ENCODE data around the gene HNRNPU. TPM values are rescaled to one million over a fixed set of nuclear protein-coding genes. Genes with fewer than 3 reads are reported as not detected.

Gene HNRNPU
- total RNA-seq, 4 donors from 2014 or later, result 284 to 367 (median 323) TPM

DNA sequence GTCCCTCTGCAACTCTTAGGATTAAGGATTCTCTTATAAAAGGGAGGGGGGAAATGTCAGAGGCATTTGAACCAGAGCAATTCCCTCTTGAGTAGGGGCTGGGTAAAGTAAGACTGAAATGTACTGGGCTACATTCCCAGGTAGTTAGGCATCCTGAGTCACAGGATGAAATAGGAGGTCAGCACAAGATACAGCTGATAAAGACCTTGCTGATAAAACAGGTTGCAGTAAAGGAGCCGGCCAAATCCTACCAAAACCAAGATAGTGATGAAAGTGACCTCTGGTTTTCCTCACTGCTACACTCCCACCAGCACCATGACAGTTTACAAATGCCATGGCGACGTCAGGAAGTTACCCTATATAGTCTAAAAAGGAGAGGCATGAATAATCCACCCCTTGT lies 43.2 kb downstream of the HNRNPU start:
- Histone ChIP-seq H3K4me1 (no peaks in the 10 kb centered on the region), H3K9me3 (no peaks in the 10 kb centered on the region), H3K36me3 (no peaks in the 10 kb centered on the region), H3K27ac (no peak overlapping the region), H3K4me3 (no peak overlapping the region), H3K27me3 (no peaks in the 10 kb centered on the region)
- TF ChIP-seq, protein P1, sequence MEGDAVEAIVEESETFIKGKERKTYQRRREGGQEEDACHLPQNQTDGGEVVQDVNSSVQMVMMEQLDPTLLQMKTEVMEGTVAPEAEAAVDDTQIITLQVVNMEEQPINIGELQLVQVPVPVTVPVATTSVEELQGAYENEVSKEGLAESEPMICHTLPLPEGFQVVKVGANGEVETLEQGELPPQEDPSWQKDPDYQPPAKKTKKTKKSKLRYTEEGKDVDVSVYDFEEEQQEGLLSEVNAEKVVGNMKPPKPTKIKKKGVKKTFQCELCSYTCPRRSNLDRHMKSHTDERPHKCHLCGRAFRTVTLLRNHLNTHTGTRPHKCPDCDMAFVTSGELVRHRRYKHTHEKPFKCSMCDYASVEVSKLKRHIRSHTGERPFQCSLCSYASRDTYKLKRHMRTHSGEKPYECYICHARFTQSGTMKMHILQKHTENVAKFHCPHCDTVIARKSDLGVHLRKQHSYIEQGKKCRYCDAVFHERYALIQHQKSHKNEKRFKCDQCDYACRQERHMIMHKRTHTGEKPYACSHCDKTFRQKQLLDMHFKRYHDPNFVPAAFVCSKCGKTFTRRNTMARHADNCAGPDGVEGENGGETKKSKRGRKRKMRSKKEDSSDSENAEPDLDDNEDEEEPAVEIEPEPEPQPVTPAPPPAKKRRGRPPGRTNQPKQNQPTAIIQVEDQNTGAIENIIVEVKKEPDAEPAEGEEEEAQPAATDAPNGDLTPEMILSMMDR (IDR thresholded peaks at IDR 0.05), result no peak
- TF ChIP-seq EP300 (IDR thresholded peaks at IDR 0.05) (no peak), POLR2A (IDR thresholded peaks at IDR 0.05) (no peak), POLR2AphosphoS5 (IDR thresholded peaks at IDR 0.05) (no peak)
- ATAC-seq, result no peak
- 56 to 66% methylated on average over 2 to 3 of the region's 3 CpGs for WGBS, 2 donors (ENCODE audit: low coverage in 1 of 2)

GRCh38 chr1:244820131-244820530 lies 44.2 kb downstream of the HNRNPU start:
- no peaks in the 10 kb centered on the region for H3K27me3 ChIP-seq
- H3K9me3 ChIP-seq, result no peaks in the 10 kb centered on the region
- no peak for TF ChIP-seq POLR2A (IDR thresholded peaks at IDR 0.05)
- no peak for TF ChIP-seq EP300 (IDR thresholded peaks at IDR 0.05)
- TF ChIP-seq, protein P1 (IDR thresholded peaks at IDR 0.05), result no peak
- no peak for TF ChIP-seq POLR2AphosphoS5 (IDR thresholded peaks at IDR 0.05)
- no peaks in the 10 kb centered on the region for H3K4me1 ChIP-seq
- H3K4me3 ChIP-seq, result no peak overlapping the region
- no peak overlapping the region for H3K27ac ChIP-seq
- WGBS, 2 donors (ENCODE audit: low coverage in 1 of 2), result 80 to 100% methylated on average over 1 to 2 of the region's 2 CpGs
- no peaks in the 10 kb centered on the region for H3K36me3 ChIP-seq
- no peak for ATAC-seq

DNA sequence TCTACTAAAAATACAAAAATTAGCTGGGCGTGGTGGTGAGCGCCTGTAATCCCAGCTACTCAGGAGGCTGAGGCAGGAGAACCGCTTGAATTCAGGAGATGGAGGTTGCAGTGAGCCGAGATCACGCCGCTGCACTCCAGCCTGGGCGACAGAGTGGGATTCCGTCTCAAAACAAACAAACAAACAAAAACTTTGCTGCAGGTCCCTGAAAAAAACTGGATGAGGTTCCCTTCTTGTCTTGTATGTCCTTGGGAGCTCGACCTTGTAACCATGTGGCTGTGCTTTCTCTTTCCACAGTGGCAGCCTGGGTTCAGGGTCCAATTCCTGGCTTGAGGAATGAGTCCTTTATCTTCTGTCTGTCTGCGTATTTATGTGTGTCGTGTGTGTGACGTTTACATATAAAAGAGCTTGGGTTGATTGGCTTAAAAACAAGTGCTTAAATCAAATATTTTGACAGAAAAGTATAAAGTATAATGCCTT lies 46.9 kb downstream of the HNRNPU start:
- Histone ChIP-seq H3K9me3 (no peaks in the 10 kb centered on the region), H3K36me3 (no peaks in the 10 kb centered on the region), H3K4me1 (no peaks in the 10 kb centered on the region), H3K27me3 (peaks cover 6% of the 10 kb centered on the region), H3K4me3 (no peak overlapping the region), H3K27ac (no peak overlapping the region)
- no peak for ATAC-seq
- WGBS, 2 donors (ENCODE audit: low coverage in 1 of 2), result 61 to 76% methylated on average over 4 to 11 of the region's 12 CpGs
- no peak for TF ChIP-seq POLR2A (IDR thresholded peaks at IDR 0.05)
- no peak for TF ChIP-seq EP300 (IDR thresholded peaks at IDR 0.05)
- TF ChIP-seq, protein P1 (IDR thresholded peaks at IDR 0.05), result no peak
- TF ChIP-seq POLR2AphosphoS5 (IDR thresholded peaks at IDR 0.05), result no peak

GRCh38 chr1:244815600-244816099 lies 48.7 kb downstream of the HNRNPU start:
- Histone ChIP-seq H3K4me1 (no peaks in the 10 kb centered on the region), H3K4me3 (peak overlapping the region in 1 of 2 donors; percentile 24), H3K9me3 (no peaks in the 10 kb centered on the region), H3K27ac (no peak overlapping the region), H3K27me3 (peaks cover 16% of the 10 kb centered on the region), H3K36me3 (no peaks in the 10 kb centered on the region)
- WGBS, 2 donors (ENCODE audit: low coverage in 1 of 2), result 31 to 36% methylated on average over 7 to 11 of the region's 15 CpGs
- ATAC-seq, result peak; percentile 25
- TF ChIP-seq POLR2AphosphoS5 (IDR thresholded peaks at IDR 0.05) (no peak), POLR2A (IDR thresholded peaks at IDR 0.05) (no peak), EP300 (IDR thresholded peaks at IDR 0.05) (no peak)
- TF ChIP-seq, protein P1 (IDR thresholded peaks at IDR 0.05), result no peak

- Histone ChIP-seq H3K27ac (no peak overlapping the region), H3K4me1 (no peaks in the 10 kb centered on the region), H3K9me3 (no peaks in the 10 kb centered on the region), H3K4me3 (no peak overlapping the region), H3K36me3 (no peaks in the 10 kb centered on the region), H3K27me3 (peaks cover 16% of the 10 kb centered on the region)
- WGBS, 2 donors (ENCODE audit: low coverage in 1 of 2), result 80 to 91% methylated on average over 1 to 3 of the region's 6 CpGs
- ATAC-seq, result no peak
- no peak for TF ChIP-seq POLR2A (IDR thresholded peaks at IDR 0.05)
- TF ChIP-seq EP300 (IDR thresholded peaks at IDR 0.05), result no peak
- no peak for TF ChIP-seq POLR2AphosphoS5 (IDR thresholded peaks at IDR 0.05)
- TF ChIP-seq, protein P1 (IDR thresholded peaks at IDR 0.05), result no peak
Observed at GRCh38 chr1:244813327-244813726, 51.0 kb downstream of the HNRNPU start.
